GM20000 (cell line): ENCODE data around the gene SUGP2.

Experiments
- DNase-seq: peaks from one replicate; pipeline ENCODE4 v3.0.0; 2012; ENCODE audit warnings: low spot score
- CTCF ChIP-seq: IDR thresholded peaks from 2 replicates; pipeline ENCODE4 v1.5.1; 2012; ENCODE audit warnings: mild to moderate bottlenecking, control low read depth; ENCODE audit errors: extremely low read depth, missing control alignments

SUGP2 gene

GRCh38 chr19:19057317-19057716 lies 24.0 kb upstream of the SUGP2 start:
- TF ChIP-seq CTCF, result no peak
- no peak for DNase-seq

DNA sequence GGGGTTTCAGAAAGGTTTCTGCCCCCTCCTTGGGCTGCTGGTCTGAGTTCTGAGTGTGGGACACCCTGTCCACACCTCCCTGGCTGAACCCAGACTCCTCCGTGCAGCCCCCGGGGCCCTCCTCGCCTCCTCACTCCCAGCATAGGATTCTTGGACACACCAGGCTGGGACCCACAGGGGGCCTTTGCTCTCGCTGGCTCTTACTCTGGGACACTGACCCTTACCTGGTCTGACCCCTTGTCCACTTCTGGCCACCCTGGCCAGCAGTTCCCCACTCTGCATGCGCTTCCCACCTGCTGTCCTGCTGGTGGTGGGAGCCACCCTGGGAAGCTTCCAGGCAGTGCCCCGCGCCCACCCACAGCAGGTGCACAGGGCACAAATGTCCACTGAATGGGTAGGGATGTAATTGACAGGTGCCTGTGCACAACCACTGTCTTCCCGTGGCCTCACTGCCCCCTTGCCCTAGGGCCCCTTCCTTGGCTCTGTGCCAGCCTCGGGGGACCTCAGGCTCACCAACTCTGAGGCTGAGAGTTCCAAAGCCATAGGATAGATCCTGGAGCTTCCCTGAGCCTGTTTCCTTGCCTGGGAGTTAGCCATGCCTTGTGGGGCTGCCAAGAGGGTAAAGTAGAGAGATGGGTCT lies 23.4 kb upstream of the SUGP2 start:
- TF ChIP-seq CTCF, result no peak
- DNase-seq, result no peak

GRCh38 chr19:19055701-19056100 lies 22.4 kb upstream of the SUGP2 start:
- no peak for TF ChIP-seq CTCF
- no peak for DNase-seq

- TF ChIP-seq CTCF, result no peak
- DNase-seq, result no peak
Observed at GRCh38 chr19:19054939-19055440, 21.7 kb upstream of the SUGP2 start.

DNA sequence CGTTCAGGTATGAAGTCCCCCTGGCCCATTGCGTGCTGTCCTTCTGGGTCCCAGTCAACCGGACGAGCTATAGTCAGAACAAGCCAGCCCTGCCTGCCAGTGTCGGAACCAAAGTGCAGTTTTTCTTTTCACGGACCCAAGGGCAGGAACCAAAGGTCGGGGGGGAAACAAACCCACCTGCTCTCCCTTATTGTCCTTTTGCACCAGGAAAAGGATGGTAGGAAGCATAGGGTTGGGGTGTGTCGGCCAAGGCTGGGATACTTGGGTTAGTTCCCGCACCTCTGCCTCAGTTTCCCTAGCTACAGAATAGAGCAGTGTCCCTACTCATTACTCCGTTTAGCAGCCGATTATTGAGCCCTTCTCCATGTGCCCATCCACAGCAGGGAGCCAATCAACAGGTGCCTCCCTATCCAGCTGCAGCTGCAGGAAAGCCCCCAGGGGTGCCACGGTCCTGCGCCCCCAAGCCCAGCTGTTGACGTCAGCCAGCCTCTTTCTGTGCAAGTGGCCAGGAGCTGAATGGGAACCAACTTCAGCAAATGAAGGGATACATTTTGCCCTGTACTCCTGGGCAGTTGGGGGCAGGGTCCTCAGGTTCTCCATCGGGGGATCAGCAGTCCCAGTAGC lies 21.1 kb upstream of the SUGP2 start:
- TF ChIP-seq CTCF, result no peak
- no peak for DNase-seq

DNA sequence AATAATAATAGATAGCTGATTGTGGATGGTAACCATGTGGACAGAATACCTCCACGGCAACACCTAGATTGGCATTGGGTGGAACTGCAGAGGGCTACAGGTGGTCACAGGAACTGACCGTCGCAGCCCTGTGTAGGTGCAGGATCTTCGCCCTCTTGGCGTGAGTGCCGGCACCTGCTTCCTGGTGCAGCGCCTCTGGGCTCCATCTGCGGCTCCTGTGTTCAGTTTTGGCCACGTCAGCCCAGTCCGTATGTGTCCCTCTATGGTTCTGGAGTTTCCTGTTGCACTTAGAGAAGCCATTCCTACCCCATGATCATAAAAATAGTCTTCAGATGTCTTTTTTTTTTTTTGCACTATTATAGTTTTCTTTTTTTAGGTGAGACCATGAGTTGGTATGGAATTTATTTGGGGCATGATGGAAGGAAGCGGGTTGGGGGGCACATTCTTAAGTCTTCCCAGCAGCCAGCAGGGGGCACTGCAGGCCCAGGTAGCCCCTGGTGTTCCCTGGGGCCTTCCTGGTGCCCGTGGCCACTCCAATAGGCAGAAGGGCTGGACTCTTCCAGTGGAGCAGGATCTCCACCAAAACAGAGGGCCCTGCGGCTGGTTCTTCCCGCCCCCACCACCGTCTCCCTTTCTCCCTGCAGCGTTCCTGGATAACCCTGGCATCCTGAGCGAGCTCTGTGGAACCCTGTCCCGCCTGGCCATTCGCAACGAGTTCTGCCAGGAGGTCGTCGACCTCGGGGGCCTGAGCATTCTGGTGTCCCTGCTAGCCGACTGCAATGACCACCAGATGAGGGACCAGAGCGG lies 20.4 kb upstream of the SUGP2 start:
- DNase-seq, result peak; percentile 65

More for the DNA sequence above, 20.4 kb upstream of the SUGP2 start:
- peak; percentile 71 for TF ChIP-seq CTCF
